ENCODE results near the gene NFYB.
"Not testable (repeated sequence)": the region's sequence is repeated elsewhere in the genome, so short reads cannot be mapped to it uniquely, and the experiment has no call there.

The NFYB gene

GRCh38 chr12:104114834-104115586 lies 23.0 kb downstream of the NFYB start:
- not testable (repeated sequence) for DNase-seq (ENCODE audit: low read depth in 2 of 2)

GRCh38 chr12:104109446-104110271 lies 28.4 kb downstream of the NFYB start:
- DNase-seq (ENCODE audit: low read depth in 2 of 2), result no peak

GRCh38 chr12:104108755-104109445 lies 29.1 kb downstream of the NFYB start:
- DNase-seq (ENCODE audit: low read depth in 2 of 2), result peak; percentile 66 to 84

GRCh38 chr12:104106965-104107364 lies 31.0 kb downstream of the NFYB start:
- no peak for DNase-seq (ENCODE audit: low read depth in 2 of 2)

- DNase-seq (ENCODE audit: low read depth in 2 of 2), result no peak
Observed at GRCh38 chr12:104105461-104105860, 32.5 kb downstream of the NFYB start.

GRCh38 chr12:104097954-104098353 lies 40.1 kb downstream of the NFYB start:
- no peak for DNase-seq (ENCODE audit: low read depth in 2 of 2)

GRCh38 chr12:104095289-104095688 lies 42.7 kb downstream of the NFYB start:
- no peak for DNase-seq (ENCODE audit: low read depth in 2 of 2)

- no peak for DNase-seq (ENCODE audit: low read depth in 2 of 2)
Observed at GRCh38 chr12:104094284-104094683, 43.7 kb downstream of the NFYB start.

GRCh38 chr12:104091136-104091535 lies 46.9 kb downstream of the NFYB start:
- no peak for DNase-seq (ENCODE audit: low read depth in 2 of 2)

- DNase-seq (ENCODE audit: low read depth in 2 of 2), result no peak
Observed at GRCh38 chr12:104090685-104091084, 47.3 kb downstream of the NFYB start.

- no peak for DNase-seq (ENCODE audit: low read depth in 2 of 2)
Observed at GRCh38 chr12:104083769-104084475, 54.1 kb downstream of the NFYB start.

GRCh38 chr12:104080764-104081163 lies 57.2 kb downstream of the NFYB start:
- no peak for DNase-seq (ENCODE audit: low read depth in 2 of 2)

GRCh38 chr12:104079024-104079423 lies 59.0 kb downstream of the NFYB start:
- DNase-seq (ENCODE audit: low read depth in 2 of 2), result no peak

GRCh38 chr12:104073699-104074098 lies 64.3 kb downstream of the NFYB start:
- no peak for DNase-seq (ENCODE audit: low read depth in 2 of 2)

- no peak for DNase-seq (ENCODE audit: low read depth in 2 of 2)
Observed at GRCh38 chr12:104072099-104072498, 65.9 kb downstream of the NFYB start.

Measured in stimulated activated CD8-positive, alpha-beta memory T cell treated with anti-CD3 and anti-CD28 coated beads, Interleukin-7, amount 100 ng/mL, for 1 hour (primary cell).